Measurements from ENCODE around the gene CETN2.

Gene CETN2

DNA sequence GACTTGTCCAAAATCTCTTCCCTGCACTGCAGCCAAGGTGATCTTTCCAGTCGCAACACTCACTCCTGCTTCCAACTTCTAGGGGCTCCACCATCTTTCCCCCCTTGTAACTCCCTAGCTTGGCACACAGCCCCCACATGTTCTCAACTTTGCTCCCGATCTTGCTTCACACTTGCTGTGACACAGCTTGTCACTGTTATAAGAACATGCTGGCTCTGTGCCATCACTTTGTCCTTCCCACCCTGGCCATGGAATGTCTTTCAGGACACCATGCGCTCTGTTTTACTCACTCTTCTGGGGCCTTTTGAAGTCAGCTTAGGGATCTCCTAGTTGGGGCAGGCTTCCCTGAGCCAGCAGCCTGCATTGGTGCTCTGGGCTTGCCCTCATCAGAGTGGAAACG, 2.8 kb upstream of the CETN2 start:
- ChIA-PET CTCF (interaction anchor here (1.0 kb wide), 1 partner anchor 12 kb away, joined by 3 read pairs; no protein-coding TSS in a partner anchor), POLR2A (no interaction called here)
- TF ChIP-seq FOXK2 (IDR thresholded peaks at IDR 0.05) (no peak), HDGF (IDR thresholded peaks at IDR 0.05; ENCODE audit: borderline replicate concordance) (no peak), BHLHE40 (IDR thresholded peaks at IDR 0.05; ENCODE audit: borderline replicate concordance) (no peak), SUZ12 (IDR thresholded peaks at IDR 0.05) (no peak), FOXM1 (IDR thresholded peaks at IDR 0.05; ENCODE audit: borderline replicate concordance) (no peak), LEF1 (IDR thresholded peaks at IDR 0.05; ENCODE audit: borderline replicate concordance) (no peak), SP1 (IDR thresholded peaks at IDR 0.05) (no peak), ELF4 (IDR thresholded peaks at IDR 0.05) (no peak), CTBP1 (IDR thresholded peaks at IDR 0.05; ENCODE audit: borderline replicate concordance) (no peak), ARNT (IDR thresholded peaks at IDR 0.05) (no peak), ZNF384 (IDR thresholded peaks at IDR 0.05) (no peak), TARDBP (IDR thresholded peaks at IDR 0.05) (no peak), L3MBTL2 (conservative IDR thresholded peaks at IDR 0.05) (no peak), FOXA1 (IDR thresholded peaks at IDR 0.05) (no peak), NFRKB (IDR thresholded peaks at IDR 0.05) (no peak)
- TF ChIP-seq, protein P1, sequence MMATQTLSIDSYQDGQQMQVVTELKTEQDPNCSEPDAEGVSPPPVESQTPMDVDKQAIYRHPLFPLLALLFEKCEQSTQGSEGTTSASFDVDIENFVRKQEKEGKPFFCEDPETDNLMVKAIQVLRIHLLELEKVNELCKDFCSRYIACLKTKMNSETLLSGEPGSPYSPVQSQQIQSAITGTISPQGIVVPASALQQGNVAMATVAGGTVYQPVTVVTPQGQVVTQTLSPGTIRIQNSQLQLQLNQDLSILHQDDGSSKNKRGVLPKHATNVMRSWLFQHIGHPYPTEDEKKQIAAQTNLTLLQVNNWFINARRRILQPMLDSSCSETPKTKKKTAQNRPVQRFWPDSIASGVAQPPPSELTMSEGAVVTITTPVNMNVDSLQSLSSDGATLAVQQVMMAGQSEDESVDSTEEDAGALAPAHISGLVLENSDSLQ (IDR thresholded peaks at IDR 0.05): no peak
- DNase-seq (ENCODE audit: extremely low spot score): no peak

DNA sequence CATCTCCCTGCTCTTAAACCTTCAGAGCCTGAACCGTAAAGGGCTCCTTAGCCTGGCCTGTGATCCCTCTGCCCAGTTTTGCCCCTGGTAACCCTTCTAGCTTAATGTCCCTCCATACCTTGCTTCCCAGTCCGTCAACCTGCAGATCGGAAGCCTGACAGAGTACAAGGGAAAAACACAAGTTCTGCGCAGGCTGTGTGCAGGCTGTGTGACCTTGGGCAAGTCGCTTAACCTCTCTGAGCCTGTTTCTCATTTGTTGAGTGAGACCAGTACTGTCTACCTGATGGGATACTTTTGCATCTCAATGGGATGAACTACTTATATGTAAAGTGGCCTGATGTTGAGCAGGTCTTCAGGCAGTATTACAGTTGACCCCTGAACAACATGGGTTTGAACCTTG, 2.0 kb upstream of the CETN2 start:
- CTCF ChIA-PET: interaction anchor here (0.7 kb wide), 1 partner anchor 43 kb away, joined by 6 read pairs; no protein-coding TSS in a partner anchor

DNA sequence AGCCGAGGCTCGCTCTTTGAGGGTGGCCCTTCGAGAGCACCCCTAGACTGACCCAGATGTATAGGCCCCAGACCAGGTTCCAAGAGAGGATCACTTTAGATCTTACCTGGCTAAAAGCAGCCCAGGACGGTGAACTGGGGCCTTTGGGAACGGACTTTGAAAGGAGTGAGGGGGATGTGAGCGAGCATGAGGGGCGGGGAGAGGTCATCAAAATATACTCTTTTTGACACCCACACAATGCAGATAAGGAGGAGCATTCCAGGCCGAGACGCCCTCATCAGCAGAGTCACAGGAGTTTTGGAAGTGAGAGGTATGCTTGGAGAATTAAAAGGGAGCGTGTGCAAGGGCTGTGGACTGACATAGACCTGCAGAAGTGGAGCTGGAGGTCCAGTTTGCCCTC, 834 bp upstream of the CETN2 start:
- CTCF ChIA-PET: no interaction called here
- POLR2A ChIA-PET: interaction anchor here (1.0 to 1.2 kb wide), 2 partner anchors 11 to 13 kb away, joined by 3 to 5 read pairs; no protein-coding TSS in a partner anchor
- TF ChIP-seq ELF4 (IDR thresholded peaks at IDR 0.05) (no peak), HDGF (IDR thresholded peaks at IDR 0.05; ENCODE audit: borderline replicate concordance) (no peak), BHLHE40 (IDR thresholded peaks at IDR 0.05; ENCODE audit: borderline replicate concordance) (no peak), FOXM1 (IDR thresholded peaks at IDR 0.05; ENCODE audit: borderline replicate concordance) (no peak), SUZ12 (IDR thresholded peaks at IDR 0.05) (no peak), FOXA1 (IDR thresholded peaks at IDR 0.05) (no peak), LEF1 (IDR thresholded peaks at IDR 0.05; ENCODE audit: borderline replicate concordance) (no peak), L3MBTL2 (conservative IDR thresholded peaks at IDR 0.05) (no peak), NFRKB (IDR thresholded peaks at IDR 0.05) (no peak), CTBP1 (IDR thresholded peaks at IDR 0.05; ENCODE audit: borderline replicate concordance) (no peak), SP1 (IDR thresholded peaks at IDR 0.05) (no peak), FOXK2 (IDR thresholded peaks at IDR 0.05) (no peak), ZNF384 (IDR thresholded peaks at IDR 0.05) (no peak), TARDBP (IDR thresholded peaks at IDR 0.05) (no peak), ARNT (IDR thresholded peaks at IDR 0.05) (no peak)
- TF ChIP-seq, protein P1 (IDR thresholded peaks at IDR 0.05): no peak
- DNase-seq (ENCODE audit: extremely low spot score): no peak

More for the DNA sequence above, 2.0 kb upstream of the CETN2 start:
- TF ChIP-seq, protein P1 (IDR thresholded peaks at IDR 0.05): no peak
- TF ChIP-seq ELF4 (IDR thresholded peaks at IDR 0.05): no peak
- TF ChIP-seq CTBP1 (IDR thresholded peaks at IDR 0.05; ENCODE audit: borderline replicate concordance): no peak
- TF ChIP-seq FOXK2 (IDR thresholded peaks at IDR 0.05): no peak
- TF ChIP-seq TARDBP (IDR thresholded peaks at IDR 0.05): no peak
- no peak for DNase-seq (ENCODE audit: extremely low spot score)
- POLR2A ChIA-PET: no interaction called here

DNA sequence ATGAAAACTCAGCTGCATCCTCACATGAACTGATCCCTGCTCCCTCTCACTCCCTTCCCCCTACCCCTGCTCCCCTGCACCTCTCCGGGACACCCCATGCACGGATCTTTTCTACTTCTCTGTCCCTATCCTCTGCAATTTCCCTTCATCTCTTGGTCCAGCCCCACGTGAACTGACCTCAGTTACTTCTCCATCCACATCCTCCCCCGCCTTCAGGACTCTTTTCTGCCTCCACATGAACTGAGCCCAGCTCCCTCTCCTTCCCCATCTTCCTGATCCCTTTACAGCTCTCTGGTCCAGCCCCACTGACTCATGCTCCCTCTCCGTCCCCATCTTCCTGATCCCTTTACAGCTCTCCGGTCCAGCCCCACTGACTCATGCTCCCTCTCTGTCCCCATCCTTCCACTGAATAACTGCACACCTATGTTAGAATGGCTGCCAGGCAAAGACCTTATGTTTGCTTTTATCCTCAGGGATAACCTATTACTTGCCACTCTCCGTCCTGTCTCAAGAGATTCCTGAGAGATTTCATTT, 5.6 kb downstream of the CETN2 start:
- no peak for DNase-seq (ENCODE audit: extremely low spot score)

DNA sequence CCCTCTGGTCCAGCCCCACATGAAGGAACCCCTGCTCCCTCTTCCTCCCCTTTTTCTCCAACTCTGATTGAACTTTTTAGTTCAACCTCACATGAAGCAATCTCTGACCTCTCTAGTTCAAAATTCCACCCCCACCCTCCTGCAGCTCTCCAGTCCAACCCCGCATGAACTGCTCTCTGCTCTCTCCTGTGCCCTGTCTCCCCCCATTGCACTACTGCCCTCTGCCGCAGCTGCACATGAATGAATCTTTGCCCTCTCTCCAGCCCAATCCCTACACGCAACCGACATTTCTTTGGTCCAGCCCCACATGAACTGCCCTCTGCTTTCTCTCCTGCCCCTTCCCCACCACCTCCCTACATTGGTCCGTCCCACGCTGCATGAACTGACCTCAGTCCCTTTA, 6.9 kb downstream of the CETN2 start:
- POLR2A ChIA-PET: no interaction called here
- DNase-seq (ENCODE audit: extremely low spot score): no peak
- TF ChIP-seq CTBP1 (IDR thresholded peaks at IDR 0.05; ENCODE audit: borderline replicate concordance) (no peak), NFRKB (IDR thresholded peaks at IDR 0.05) (no peak), ZNF384 (IDR thresholded peaks at IDR 0.05) (no peak), SP1 (IDR thresholded peaks at IDR 0.05) (no peak)
- CTCF ChIA-PET: no interaction called here

More for the DNA sequence above, 5.6 kb downstream of the CETN2 start:
- CTCF ChIA-PET: no interaction called here
- POLR2A ChIA-PET: no interaction called here
- no peak for TF ChIP-seq HDGF (IDR thresholded peaks at IDR 0.05; ENCODE audit: borderline replicate concordance)
- TF ChIP-seq L3MBTL2 (conservative IDR thresholded peaks at IDR 0.05): no peak
- TF ChIP-seq ELF4 (IDR thresholded peaks at IDR 0.05): no peak
- no peak for TF ChIP-seq SP1 (IDR thresholded peaks at IDR 0.05)
- TF ChIP-seq, protein P1 (IDR thresholded peaks at IDR 0.05): no peak
- TF ChIP-seq ARNT (IDR thresholded peaks at IDR 0.05): no peak
- no peak for TF ChIP-seq CTBP1 (IDR thresholded peaks at IDR 0.05; ENCODE audit: borderline replicate concordance)
- TF ChIP-seq NFRKB (IDR thresholded peaks at IDR 0.05): no peak
- TF ChIP-seq FOXK2 (IDR thresholded peaks at IDR 0.05): no peak
- no peak for TF ChIP-seq BHLHE40 (IDR thresholded peaks at IDR 0.05; ENCODE audit: borderline replicate concordance)
- TF ChIP-seq FOXM1 (IDR thresholded peaks at IDR 0.05; ENCODE audit: borderline replicate concordance): no peak

Data from HEK293T (cell line).